GM18507 (cell line): ENCODE measurements around the gene NBEA.
A peak's percentile ranks its signal among the peaks of the same experiment; 100 is the strongest.

ENCODE experiments used
- DNase-seq: peaks from one replicate; pipeline ENCODE4 v3.0.0; 2011; ENCODE audit warnings: low read depth; ENCODE audit not compliant: insufficient read length; ENCODE audit errors: extremely low spot score
- FAIRE-seq: peaks from 2 replicates; lab custom pipeline; 2011; peaks lifted over from hg19 to GRCh38; lab: Jason Lieb, UNC

The NBEA gene

GRCh38 chr13:35231426-35231825 lies 289.4 kb downstream of the NBEA start:
- DNase-seq (no peak), FAIRE-seq (no peak)

- no peak for DNase-seq
- FAIRE-seq = no peak
Observed at GRCh38 chr13:35238274-35238673, 296.2 kb downstream of the NBEA start.

GRCh38 chr13:35252536-35253205 lies 310.6 kb downstream of the NBEA start:
- FAIRE-seq (peak; percentile 73), DNase-seq (peak; percentile 5)

- DNase-seq (no peak), FAIRE-seq (no peak)
Observed at GRCh38 chr13:35255241-35255640, 313.2 kb downstream of the NBEA start.

- FAIRE-seq (no peak), DNase-seq (no peak)
Observed at GRCh38 chr13:35256459-35257148, 314.5 kb downstream of the NBEA start.

GRCh38 chr13:35260316-35260715 lies 318.2 kb downstream of the NBEA start:
- DNase-seq (no peak), FAIRE-seq (no peak)

GRCh38 chr13:35266412-35266811 lies 324.3 kb downstream of the NBEA start:
- FAIRE-seq (no peak), DNase-seq (no peak)

GRCh38 chr13:35278917-35279316 lies 336.8 kb downstream of the NBEA start:
- FAIRE-seq (no peak), DNase-seq (no peak)

GRCh38 chr13:35279500-35279899 lies 337.4 kb downstream of the NBEA start:
- FAIRE-seq = no peak

GRCh38 chr13:35283856-35284255 lies 341.8 kb downstream of the NBEA start:
- DNase-seq (no peak), FAIRE-seq (no peak)

More at GRCh38 chr13:35279500-35279899, 337.4 kb downstream of the NBEA start:
- DNase-seq = no peak

GRCh38 chr13:35285677-35286076 lies 343.6 kb downstream of the NBEA start:
- FAIRE-seq (no peak), DNase-seq (no peak)

GRCh38 chr13:35292329-35292728 lies 350.3 kb downstream of the NBEA start:
- FAIRE-seq (no peak), DNase-seq (no peak)

GRCh38 chr13:35293579-35294226 lies 351.6 kb downstream of the NBEA start:
- DNase-seq = no peak
- FAIRE-seq = no peak

- no peak for FAIRE-seq
- no peak for DNase-seq
Observed at GRCh38 chr13:35309706-35310105, 367.6 kb downstream of the NBEA start.

GRCh38 chr13:35332134-35332533 lies 390.1 kb downstream of the NBEA start:
- DNase-seq (no peak), FAIRE-seq (no peak)

- no peak for DNase-seq
- FAIRE-seq = no peak
Observed at GRCh38 chr13:35333157-35333556, 391.1 kb downstream of the NBEA start.

GRCh38 chr13:35342440-35342839 lies 400.4 kb downstream of the NBEA start:
- no peak for DNase-seq
- FAIRE-seq = no peak

GRCh38 chr13:35343417-35343816 lies 401.3 kb downstream of the NBEA start:
- DNase-seq (no peak), FAIRE-seq (no peak)

- FAIRE-seq = no peak
Observed at GRCh38 chr13:35345992-35346391, 403.9 kb downstream of the NBEA start.

GRCh38 chr13:35346494-35346893 lies 404.4 kb downstream of the NBEA start:
- DNase-seq (no peak), FAIRE-seq (no peak)

More at GRCh38 chr13:35345992-35346391, 403.9 kb downstream of the NBEA start:
- no peak for DNase-seq
